Choroid plexus epithelial cell (primary cell): ENCODE results near the gene TIMM50.
A peak's percentile ranks its signal among the peaks of the same experiment; 100 is the strongest.

Experiments used
- DNase-seq: peaks from one replicate; pipeline ENCODE4 v3.0.0-alpha.2; 2010; ENCODE audit warnings: low read depth
- H3K4me3 ChIP-seq: 2 replicates; pipeline ENCODE4 v1.5.1; 2011; ENCODE audit warnings: low read depth, mild to moderate bottlenecking, control low read depth, low read length, moderate library complexity
- CTCF ChIP-seq: conservative IDR thresholded peaks from 2 replicates; pipeline ENCODE4 v1.5.1; 2011; ENCODE audit warnings: low read depth, mild to moderate bottlenecking, control low read depth, inconsistent platforms, low read length, moderate library complexity

TIMM50 gene

GRCh38 chr19:39532233-39533002, 51.8 kb downstream of the TIMM50 start, which contains the start of gene EID2B:
EID2B (minus strand) TSS chr19:39532852; CDS start chr19:39532802, 50 bp downstream.
- peak within 1 kb of the TSS; percentile 97 for H3K4me3 ChIP-seq
- peak; percentile 98 for DNase-seq
- peak; percentile 96 for TF ChIP-seq CTCF

GRCh38 chr19:39533003-39533512, 52.4 kb downstream of the TIMM50 start:
- TF ChIP-seq CTCF = no peak
- no peak for DNase-seq
- no peak overlapping the region for H3K4me3 ChIP-seq

GRCh38 chr19:39533791-39534190, 53.2 kb downstream of the TIMM50 start:
- no peak for DNase-seq
- TF ChIP-seq CTCF = no peak
- H3K4me3 ChIP-seq = no peak overlapping the region

- peak overlapping the region; percentile 98 for H3K4me3 ChIP-seq
- DNase-seq = no peak
- TF ChIP-seq CTCF = no peak
Observed at GRCh38 chr19:39539165-39539517, 58.5 kb downstream of the TIMM50 start.

- peak; percentile 96 for DNase-seq
- H3K4me3 ChIP-seq = peak within 1 kb of the TSS; percentile 98
- peak; percentile 84 for TF ChIP-seq CTCF
Observed at GRCh38 chr19:39539518-39540332, 59.1 kb downstream of the TIMM50 start, which contains the start of gene EID2. EID2 (minus strand) TSS chr19:39540161; CDS start chr19:39540079, 82 bp downstream.

GRCh38 chr19:39540333-39540673, 59.7 kb downstream of the TIMM50 start:
- H3K4me3 ChIP-seq = no peak overlapping the region
- DNase-seq = no peak
- TF ChIP-seq CTCF = no peak
